HCT116 (cell line): ENCODE data around the gene CAMKMT. TPM values are rescaled to one million over a fixed set of nuclear protein-coding genes. Genes with fewer than 3 reads are reported as not detected.
A peak's percentile ranks its signal among the peaks of the same experiment; 100 is the strongest.

Source experiments
- ATAC-seq: fragments of 200-7000 bp; cut with Tn5 transposase; 2 replicates; pipeline ENCODE4 v1.9.1; 2020; ENCODE audit warnings: mild to moderate bottlenecking, moderate library complexity
- BruUV-seq: library from RNA; stranded (reverse); fragments of 400-500 nt; replicated peaks from 2 replicates; lab custom pipeline; 2021; lab: Mats Ljungman, UMichigan
- CTCF ChIA-PET: fragments of 300-600 bp; sonication (Branson Sonifier 250); formaldehyde crosslinking; loops from one replicate; lab custom pipeline; 2021; ENCODE audit warnings: antibody characterized with exemption; lab: Charles Lee
- POLR2A ChIA-PET: fragments of 300-600, 350-600 bp; sonication (Branson Sonifier 250); formaldehyde crosslinking; loops from one replicate; lab custom pipeline; 2021; ENCODE audit warnings: antibody characterized with exemption; lab: Charles Lee
- RAD21 ChIA-PET, 2 experiments: fragments of 300-600 bp; sonication (Branson Sonifier 250); formaldehyde crosslinking; loops; one replicate each; lab custom pipeline; 2023; ENCODE audit warnings: low total read pairs in 2 of 2; ENCODE audit not compliant: uncharacterized antibody in 2 of 2, unreplicated experiment in 2 of 2, low non-redundant PET in 1 of 2; lab: Charles Lee
- DNase-seq: peaks from one replicate; pipeline ENCODE4 v3.0.0-alpha.2; 2010; ENCODE audit warnings: low read depth, low spot score
- H2AFZ ChIP-seq: fragments of 200-600 bp; shearing (Covaris generic), sonication (generic); 2 replicates; pipeline ENCODE4 v1.6.1; 2017; ENCODE audit warnings: low read depth, mixed run types, mixed read lengths, antibody characterized with exemption, low read length; ENCODE audit not compliant: poor library complexity, severe bottlenecking
- H3K27ac ChIP-seq: 2 replicates; pipeline ENCODE4 v1.5.1; 2012; ENCODE audit warnings: low read depth, low read length
- H3K27me3 ChIP-seq: fragments of 200-600 bp; sonication (generic); 2 replicates; pipeline ENCODE4 v1.6.1; 2016; ENCODE audit warnings: mixed run types, low read length, mixed read lengths; ENCODE audit not compliant: insufficient read depth
- H3K36me3 ChIP-seq, 2 experiments: fragments of 200-500 bp in 1 of 2; fragments of 200-600 bp in 1 of 2; sonication (Bioruptor generic) in 1 of 2; sonication (generic) in 1 of 2; 2 replicates each; pipeline versions ENCODE4 v1.5.1 to v1.6.1; 2014 to 2016; ENCODE audit warnings: low read length in 2 of 2, inconsistent platforms in 1 of 2, mixed read lengths in 1 of 2, mixed run types in 1 of 2; ENCODE audit not compliant: insufficient read depth in 2 of 2, control insufficient read depth in 1 of 2
- H3K4me1 ChIP-seq, 2 experiments: fragments of 200-600 bp in 1 of 2; sonication (generic) in 1 of 2; 2 replicates each; pipeline versions ENCODE4 v1.5.1 to v1.6.1; 2012 to 2017; ENCODE audit warnings: low read length in 2 of 2, inconsistent platforms in 1 of 2, mild to moderate bottlenecking in 1 of 2, mixed read lengths in 1 of 2, mixed run types in 1 of 2, moderate library complexity in 1 of 2; ENCODE audit not compliant: insufficient read depth in 2 of 2, control insufficient read depth in 1 of 2
- H3K4me2 ChIP-seq: fragments of 200-600 bp; sonication (generic); 2 replicates; pipeline ENCODE4 v1.6.1; 2017; ENCODE audit warnings: mixed run types, low read length, mixed read lengths
- H3K4me3 ChIP-seq, 2 experiments: fragments of 200-600 bp in 1 of 2; sonication (generic) in 1 of 2; replicated peaks in 1 of 2; 2 replicates each; pipeline ENCODE4 v1.5.1; 2011 to 2016; ENCODE audit warnings: low read length in 2 of 2, control low read depth in 1 of 2, low read depth in 1 of 2, mild to moderate bottlenecking in 1 of 2, mixed read lengths in 1 of 2, mixed run types in 1 of 2
- H3K79me2 ChIP-seq: fragments of 200-600 bp; sonication (generic); 2 replicates; pipeline ENCODE4 v1.6.1; 2017; ENCODE audit warnings: mild to moderate bottlenecking, mixed run types, low read length, moderate library complexity, mixed read lengths; ENCODE audit not compliant: insufficient read depth
- H3K9ac ChIP-seq: fragments of 200-600 bp; sonication (generic); 2 replicates; pipeline ENCODE4 v1.6.1; 2016; ENCODE audit warnings: low read length, mixed read lengths
- H3K9me2 ChIP-seq: fragments of 200-600 bp; sonication (generic), shearing (Covaris generic); 2 replicates; pipeline ENCODE4 v1.6.1; 2017; ENCODE audit warnings: mixed run types, mild to moderate bottlenecking, moderate library complexity; ENCODE audit not compliant: insufficient read depth
- H3K9me3 ChIP-seq, 2 experiments: fragments of 200-500 bp in 1 of 2; fragments of 200-600 bp in 1 of 2; sonication (Bioruptor generic) in 1 of 2; sonication (generic) in 1 of 2; 2 replicates each; pipeline ENCODE4 v1.6.1; 2014 to 2017; ENCODE audit warnings: low read length in 2 of 2, mixed read lengths in 2 of 2, inconsistent platforms in 1 of 2, low read depth in 1 of 2, mild to moderate bottlenecking in 1 of 2, mixed run types in 1 of 2, moderate library complexity in 1 of 2; ENCODE audit not compliant: control insufficient read depth in 1 of 2, insufficient read depth in 1 of 2
- H4K20me1 ChIP-seq: fragments of 200-600 bp; sonication (generic), shearing (Covaris generic); 2 replicates; pipeline ENCODE4 v1.6.1; 2017; ENCODE audit warnings: mixed run types, mild to moderate bottlenecking, moderate library complexity; ENCODE audit not compliant: insufficient read depth
- CBX3 ChIP-seq: IDR thresholded peaks from 2 replicates; pipeline ENCODE4 v1.6.1; 2012; ENCODE audit warnings: low read depth
- CEBPB ChIP-seq: IDR thresholded peaks from 2 replicates; pipeline ENCODE4 v1.6.1; 2012; ENCODE audit warnings: low read depth
- EGR1 ChIP-seq: IDR thresholded peaks from 2 replicates; pipeline ENCODE4 v1.6.1; 2012; ENCODE audit warnings: low read depth
- ELF1 ChIP-seq: IDR thresholded peaks from 2 replicates; pipeline ENCODE4 v1.6.1; 2012; ENCODE audit warnings: low read depth, borderline replicate concordance
- EZH2 ChIP-seq: fragments of 200-600 bp; sonication (generic); IDR thresholded peaks from 2 replicates; pipeline ENCODE4 v1.6.1; 2017; ENCODE audit warnings: antibody characterized with exemption, mixed run types
- JUND ChIP-seq: IDR thresholded peaks from 2 replicates; pipeline ENCODE4 v1.6.1; 2012
- SIN3A ChIP-seq: IDR thresholded peaks from 2 replicates; pipeline ENCODE4 v1.6.1; 2012; ENCODE audit warnings: low read depth
- SP1 ChIP-seq: IDR thresholded peaks from 2 replicates; pipeline ENCODE4 v1.6.1; 2012; ENCODE audit warnings: low read depth
- SRF ChIP-seq: IDR thresholded peaks from 2 replicates; pipeline ENCODE4 v1.6.1; 2012; ENCODE audit warnings: low read depth
- TCF7L2 ChIP-seq: IDR thresholded peaks from 2 replicates; pipeline ENCODE4 v1.7.0; 2011; ENCODE audit warnings: borderline replicate concordance, inconsistent platforms; ENCODE audit not compliant: insufficient read depth, insufficient read length; ENCODE audit errors: extremely low read depth
- YY1 ChIP-seq: IDR thresholded peaks from 2 replicates; pipeline ENCODE4 v1.6.1; 2011; ENCODE audit warnings: low read length, low read depth, moderate library complexity, mild to moderate bottlenecking; ENCODE audit not compliant: insufficient replicate concordance; ENCODE audit errors: extremely low read depth
- ZFX ChIP-seq: fragments of 450-650 bp; IDR thresholded peaks from 2 replicates; pipeline ENCODE4 v1.6.1; 2017
- ZNF274 ChIP-seq: fragments of 200-500 bp; sonication (Bioruptor generic); IDR thresholded peaks from 2 replicates; pipeline ENCODE4 v1.6.1; 2014; ENCODE audit warnings: mild to moderate bottlenecking, low read depth, low read length, inconsistent platforms
- intact Hi-C: fragments of 100-400 bp; cut with micrococcal nuclease; formaldehyde crosslinking; loops from 2 replicates; pipeline ENCODE4 v1.10.0; 2022
- total RNA-seq: library from RNA; stranded (reverse); gene quantifications from one replicate; pipeline ENCODE4 v1.2.1, GENCODE V29; 2021; ENCODE audit not compliant: unreplicated experiment
- TF ChIP-seq, protein P1 (sequence below): IDR thresholded peaks from 2 replicates; pipeline ENCODE4 v1.6.1; 2011; ENCODE audit warnings: mild to moderate bottlenecking, low read length, moderate library complexity; ENCODE audit not compliant: insufficient replicate concordance; ENCODE audit errors: extremely low read depth
- TF ChIP-seq, protein P2 (sequence below): IDR thresholded peaks from 2 replicates; pipeline ENCODE4 v1.6.1; 2012
- TF ChIP-seq, protein P3 (sequence below), 3 experiments: fragments of 200-600 bp in 1 of 3; sonication (generic) in 1 of 3; IDR thresholded peaks in 2 of 3; conservative IDR thresholded peaks in 1 of 3; 2 replicates each; pipeline ENCODE4 v1.5.1; 2012 to 2017; ENCODE audit warnings: low read depth in 2 of 3, low read length in 2 of 3, antibody characterized with exemption in 1 of 3, borderline replicate concordance in 1 of 3, control low read depth in 1 of 3, mild to moderate bottlenecking in 1 of 3, mixed read lengths in 1 of 3, mixed run types in 1 of 3, moderate library complexity in 1 of 3; ENCODE audit not compliant: insufficient read depth in 1 of 3
- TF ChIP-seq, protein P4 (sequence below): IDR thresholded peaks from 2 replicates; pipeline ENCODE4 v1.6.1; 2012

The CAMKMT gene
- total RNA-seq, 1 experiment from 2014 or later: 10.6 TPM

DNA sequence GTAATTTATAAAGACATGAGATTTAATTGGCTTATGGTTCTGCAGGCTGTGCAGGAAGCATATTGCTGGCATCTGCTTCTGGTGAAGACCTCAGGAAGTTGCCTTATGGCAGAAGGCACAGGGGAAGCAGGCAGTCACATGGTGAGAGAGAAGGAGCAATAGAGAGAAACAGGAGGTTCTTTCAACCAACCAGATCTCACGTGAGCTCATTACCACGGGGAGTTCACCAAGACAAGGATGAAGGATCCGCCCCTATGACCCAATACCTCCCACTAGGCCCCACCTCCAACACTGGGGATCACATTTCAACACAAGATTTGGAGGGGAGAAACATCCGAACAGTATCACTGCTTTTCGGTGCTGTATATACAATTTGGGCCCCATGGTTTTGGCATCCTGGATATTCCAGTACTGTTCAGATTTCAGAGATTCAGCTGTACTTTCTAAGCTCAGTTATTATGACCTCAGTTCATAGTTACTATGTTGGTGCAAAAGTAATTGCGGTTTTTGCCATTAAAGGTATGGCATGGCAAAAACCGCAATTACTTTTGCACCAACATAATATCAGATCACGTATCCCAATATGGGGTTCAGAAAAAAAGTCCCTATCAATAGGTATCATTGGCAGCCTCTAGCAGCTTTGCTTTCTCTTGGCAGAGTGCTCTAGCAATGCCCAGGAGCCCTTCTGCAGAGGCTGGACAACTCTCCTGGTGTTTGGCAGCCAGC lies 390.2 kb downstream of the CAMKMT start:
- intact Hi-C loops: no loop called here
- TF ChIP-seq CEBPB: no peak
- TF ChIP-seq SRF: no peak
- no peak for TF ChIP-seq YY1
- TF ChIP-seq, protein P1, sequence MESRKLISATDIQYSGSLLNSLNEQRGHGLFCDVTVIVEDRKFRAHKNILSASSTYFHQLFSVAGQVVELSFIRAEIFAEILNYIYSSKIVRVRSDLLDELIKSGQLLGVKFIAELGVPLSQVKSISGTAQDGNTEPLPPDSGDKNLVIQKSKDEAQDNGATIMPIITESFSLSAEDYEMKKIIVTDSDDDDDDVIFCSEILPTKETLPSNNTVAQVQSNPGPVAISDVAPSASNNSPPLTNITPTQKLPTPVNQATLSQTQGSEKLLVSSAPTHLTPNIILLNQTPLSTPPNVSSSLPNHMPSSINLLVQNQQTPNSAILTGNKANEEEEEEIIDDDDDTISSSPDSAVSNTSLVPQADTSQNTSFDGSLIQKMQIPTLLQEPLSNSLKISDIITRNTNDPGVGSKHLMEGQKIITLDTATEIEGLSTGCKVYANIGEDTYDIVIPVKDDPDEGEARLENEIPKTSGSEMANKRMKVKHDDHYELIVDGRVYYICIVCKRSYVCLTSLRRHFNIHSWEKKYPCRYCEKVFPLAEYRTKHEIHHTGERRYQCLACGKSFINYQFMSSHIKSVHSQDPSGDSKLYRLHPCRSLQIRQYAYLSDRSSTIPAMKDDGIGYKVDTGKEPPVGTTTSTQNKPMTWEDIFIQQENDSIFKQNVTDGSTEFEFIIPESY: no peak
- TF ChIP-seq CBX3: no peak
- TF ChIP-seq EZH2: no peak
- no peak for TF ChIP-seq SIN3A
- no peak for TF ChIP-seq ELF1
- TF ChIP-seq JUND: no peak
- TF ChIP-seq TCF7L2: no peak
- TF ChIP-seq, protein P2, sequence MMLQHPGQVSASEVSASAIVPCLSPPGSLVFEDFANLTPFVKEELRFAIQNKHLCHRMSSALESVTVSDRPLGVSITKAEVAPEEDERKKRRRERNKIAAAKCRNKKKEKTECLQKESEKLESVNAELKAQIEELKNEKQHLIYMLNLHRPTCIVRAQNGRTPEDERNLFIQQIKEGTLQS: no peak
- no peak for TF ChIP-seq ZNF274
- TF ChIP-seq, protein P3, sequence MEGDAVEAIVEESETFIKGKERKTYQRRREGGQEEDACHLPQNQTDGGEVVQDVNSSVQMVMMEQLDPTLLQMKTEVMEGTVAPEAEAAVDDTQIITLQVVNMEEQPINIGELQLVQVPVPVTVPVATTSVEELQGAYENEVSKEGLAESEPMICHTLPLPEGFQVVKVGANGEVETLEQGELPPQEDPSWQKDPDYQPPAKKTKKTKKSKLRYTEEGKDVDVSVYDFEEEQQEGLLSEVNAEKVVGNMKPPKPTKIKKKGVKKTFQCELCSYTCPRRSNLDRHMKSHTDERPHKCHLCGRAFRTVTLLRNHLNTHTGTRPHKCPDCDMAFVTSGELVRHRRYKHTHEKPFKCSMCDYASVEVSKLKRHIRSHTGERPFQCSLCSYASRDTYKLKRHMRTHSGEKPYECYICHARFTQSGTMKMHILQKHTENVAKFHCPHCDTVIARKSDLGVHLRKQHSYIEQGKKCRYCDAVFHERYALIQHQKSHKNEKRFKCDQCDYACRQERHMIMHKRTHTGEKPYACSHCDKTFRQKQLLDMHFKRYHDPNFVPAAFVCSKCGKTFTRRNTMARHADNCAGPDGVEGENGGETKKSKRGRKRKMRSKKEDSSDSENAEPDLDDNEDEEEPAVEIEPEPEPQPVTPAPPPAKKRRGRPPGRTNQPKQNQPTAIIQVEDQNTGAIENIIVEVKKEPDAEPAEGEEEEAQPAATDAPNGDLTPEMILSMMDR (IDR thresholded peaks at IDR 0.05 in 2 of 3, conservative IDR thresholded peaks at IDR 0.05 in 1 of 3; ENCODE audit: borderline replicate concordance in 1 of 3, insufficient read depth in 1 of 3, low read depth in 2 of 3, low read length in 2 of 3): no peak
- no peak for TF ChIP-seq EGR1
- TF ChIP-seq, protein P4, sequence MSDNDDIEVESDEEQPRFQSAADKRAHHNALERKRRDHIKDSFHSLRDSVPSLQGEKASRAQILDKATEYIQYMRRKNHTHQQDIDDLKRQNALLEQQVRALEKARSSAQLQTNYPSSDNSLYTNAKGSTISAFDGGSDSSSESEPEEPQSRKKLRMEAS: no peak
- no peak for TF ChIP-seq ZFX
- no peak for TF ChIP-seq SP1
- H3K4me2 ChIP-seq: no peak overlapping the region
- ChIA-PET POLR2A (no interaction called here), RAD21 (no interaction called here), CTCF (no interaction called here)
- H3K4me1 ChIP-seq: 0 out of 4 replicates have a peak, but pooled peaks cover 0 to 4% of the 10 kb centered on the region in 2 experiments
- no peak overlapping the region for H3K27ac ChIP-seq
- peak; percentile 59 for ATAC-seq
- H3K36me3 ChIP-seq: no peaks in the 10 kb centered on the region
- H3K27me3 ChIP-seq: no peaks in the 10 kb centered on the region
- no peaks in the 10 kb centered on the region; the same call in 1 of the 2 replicates for H4K20me1 ChIP-seq
- no peaks in the 10 kb centered on the region for H3K79me2 ChIP-seq
- no peak for DNase-seq
- no peak overlapping the region for H2AFZ ChIP-seq
- H3K9ac ChIP-seq: no peak overlapping the region
- no TSS peak for BruUV-seq
- H3K9me2 ChIP-seq: no peaks in the 10 kb centered on the region; the same call in 1 of the 2 replicates
- no peaks in the 10 kb centered on the region for H3K9me3 ChIP-seq
- no peak overlapping the region for H3K4me3 ChIP-seq
